Right lobe of liver (tissue), 4 donors: Measurements from ENCODE around the gene MMS22L.

Source experiments
- CTCF ChIP-seq, 4 donors: fragments of 200-600 bp in 3 of 4; fragments of 450-650 bp in 1 of 4; IDR thresholded peaks; one replicate each; pipeline versions ENCODE4 v1.5.1 to v1.8.0; 2016 to 2022; ENCODE audit warnings: antibody characterized with exemption in 4 of 4, mild to moderate bottlenecking in 2 of 4
- POLR2A ChIP-seq: fragments of 450-650 bp; IDR thresholded peaks from one replicate; pipeline ENCODE4 v1.6.1; 2017; ENCODE audit warnings: antibody characterized with exemption, mild to moderate bottlenecking
- donor health status: DM: no; HTN: no; CAD: no.
- donor health status: DM: no; HTN: no; CAD: no.
- donor health status: DM: no; HTN: yes; CAD: no.

GRCh38 chr6:97150932-97151331 is 132.1 kb downstream of the MMS22L start:
- no peak for TF ChIP-seq POLR2A
- TF ChIP-seq CTCF (IDR thresholded peaks at IDR 0.05): no peak
